A549 treated with CORT108297 at 1 μM for 4 hours (cell line): ENCODE results near the gene MICU1. TPM values are rescaled to one million over a fixed set of nuclear protein-coding genes. Genes with fewer than 3 reads are reported as not detected.

Experiments used
- total RNA-seq: library from RNA; stranded (reverse); fragments of 200-300 nt; extraction: Qiagen RNA extraction; gene quantifications from 5 replicates; pipeline ENCODE4 v1.2.3, GENCODE V29; 2022

The MICU1 gene
- total RNA-seq, result 52.7 to 60.4 TPM (median 53.5 TPM) in 5 replicates

GRCh38 chr10:72625608-72626443 is at the start of gene MICU1:
MICU1 (minus strand) TSS chr10:72626079; CDS start chr10:72566793, 59,286 bp downstream.

GRCh38 chr10:72354356-72355213 is 271.3 kb downstream of the MICU1 start, which contains the start of gene DNAJB12:
DNAJB12 (minus strand) TSS chr10:72354919; CDS start chr10:72354897, 22 bp downstream.

Other genes starting within 250 kb of the MICU1 start
- 30.3 to 40.5 TPM (median 35.7 TPM) in 5 replicates for gene MCU, start 66.1 kb upstream of the MICU1 start, total RNA-seq